IMR-90 (cell line): ENCODE results near the gene PAF1. TPM values are rescaled to one million over a fixed set of nuclear protein-coding genes. Genes with fewer than 3 reads are reported as not detected.

Source experiments
- ATAC-seq: fragments of 200-7000 bp; cut with Tn5 transposase; 2 replicates; pipeline ENCODE4 v1.9.1; 2020; ENCODE audit warnings: low read depth, mild to moderate bottlenecking, moderate library complexity
- BruUV-seq: library from RNA; stranded (reverse); fragments of 400-500 nt; replicated peaks from 2 replicates; lab custom pipeline; 2021; lab: Mats Ljungman, UMichigan
- CTCF ChIA-PET: fragments of 300-600 bp; formaldehyde crosslinking; extraction: SDS; loops from one replicate; lab custom pipeline; 2021; ENCODE audit warnings: antibody characterized with exemption; lab: Yijun Ruan, JAX
- POLR2A ChIA-PET: fragments of 300-600 bp; sonication (Branson Sonifier 250); formaldehyde crosslinking; loops from one replicate; lab custom pipeline; 2022; ENCODE audit warnings: antibody characterized with exemption; ENCODE audit not compliant: unreplicated experiment; lab: Charles Lee
- DNase-seq: peaks from one replicate; pipeline ENCODE4 v3.0.0; 2013
- H2AFZ ChIP-seq: replicated peaks from 2 replicates; pipeline ENCODE3; 2013; ENCODE audit warnings: low read length, mild to moderate bottlenecking; ENCODE audit not compliant: poor library complexity
- H2AK5ac ChIP-seq: 2 replicates; pipeline ENCODE4 v1.6.1; 2013; ENCODE audit warnings: low read depth, low read length, inconsistent platforms
- H2AK9ac ChIP-seq: replicated peaks from 2 replicates; pipeline ENCODE3; 2013; ENCODE audit warnings: mild to moderate bottlenecking, low read depth, low read length, moderate library complexity; ENCODE audit not compliant: poor library complexity
- H2BK120ac ChIP-seq: 2 replicates; pipeline ENCODE4 v1.6.1; 2013; ENCODE audit warnings: low read depth, low read length, inconsistent platforms
- H2BK15ac ChIP-seq: 3 replicates; pipeline ENCODE4 v1.6.1; 2013; ENCODE audit warnings: low read depth, low read length, inconsistent platforms
- H2BK20ac ChIP-seq: 2 replicates; pipeline ENCODE4 v1.6.1; 2013; ENCODE audit warnings: low read depth, mild to moderate bottlenecking, inconsistent platforms, low read length, moderate library complexity
- H2BK5ac ChIP-seq: 2 replicates; pipeline ENCODE4 v1.6.1; 2013; ENCODE audit warnings: mild to moderate bottlenecking, low read depth, low read length, inconsistent platforms; ENCODE audit not compliant: poor library complexity, severe bottlenecking
- H3K14ac ChIP-seq: replicated peaks from 2 replicates; pipeline ENCODE4 v1.6.1; 2013; ENCODE audit warnings: low read depth, low read length, inconsistent platforms
- H3K18ac ChIP-seq: 2 replicates; pipeline ENCODE4 v1.6.1; 2013; ENCODE audit warnings: low read depth, low read length, control low read depth
- H3K23ac ChIP-seq: 2 replicates; pipeline ENCODE4 v1.6.1; 2013; ENCODE audit warnings: low read depth, low read length, inconsistent platforms
- H3K27ac ChIP-seq: 2 replicates; pipeline ENCODE4 v1.5.1; 2013; ENCODE audit warnings: mild to moderate bottlenecking, control low read depth, low read length; ENCODE audit not compliant: insufficient read depth
- H3K27me3 ChIP-seq: 2 replicates; pipeline ENCODE4 v1.6.1; 2013; ENCODE audit warnings: low read length; ENCODE audit not compliant: control insufficient read depth, insufficient read depth
- H3K36me3 ChIP-seq: 2 replicates; pipeline ENCODE4 v1.6.1; 2013; ENCODE audit warnings: low read length, mixed read lengths; ENCODE audit not compliant: control insufficient read depth, insufficient read depth
- H3K4ac ChIP-seq: 2 replicates; pipeline ENCODE4 v1.6.1; 2013; ENCODE audit warnings: low read depth, low read length, inconsistent platforms
- H3K4me1 ChIP-seq: 2 replicates; pipeline ENCODE4 v1.6.1; 2013; ENCODE audit warnings: low read length, mixed read lengths; ENCODE audit not compliant: control insufficient read depth, insufficient read depth
- H3K4me2 ChIP-seq: 2 replicates; pipeline ENCODE4 v1.6.1; 2013; ENCODE audit warnings: low read depth, mild to moderate bottlenecking, control low read depth, low read length, moderate library complexity
- H3K4me3 ChIP-seq: 2 replicates; pipeline ENCODE4 v1.5.1; 2013; ENCODE audit warnings: low read depth, mild to moderate bottlenecking, control low read depth, low read length, moderate library complexity; ENCODE audit not compliant: insufficient read depth
- H3K56ac ChIP-seq: 2 replicates; pipeline ENCODE4 v1.6.1; 2013; ENCODE audit warnings: low read length, inconsistent platforms; ENCODE audit not compliant: insufficient read depth; ENCODE audit errors: extremely low read depth
- H3K79me1 ChIP-seq, 2 experiments: 2 replicates each; pipeline ENCODE4 v1.6.1; 2013; ENCODE audit warnings: low read length in 2 of 2, inconsistent platforms in 1 of 2, low read depth in 1 of 2
- H3K9ac ChIP-seq: 2 replicates; pipeline ENCODE4 v1.6.1; 2013; ENCODE audit warnings: low read depth, low read length, control low read depth
- H3K9me1 ChIP-seq: 2 replicates; pipeline ENCODE4 v1.6.1; 2013; ENCODE audit warnings: low read length, inconsistent platforms; ENCODE audit not compliant: insufficient read depth
- H3K9me3 ChIP-seq: 2 replicates; pipeline ENCODE4 v1.6.1; 2013; ENCODE audit warnings: low read length; ENCODE audit not compliant: control insufficient read depth, insufficient read depth
- H4K20me1 ChIP-seq: 2 replicates; pipeline ENCODE4 v1.6.1; 2013; ENCODE audit warnings: low read length, inconsistent platforms; ENCODE audit not compliant: insufficient read depth
- H4K5ac ChIP-seq: 2 replicates; pipeline ENCODE4 v1.6.1; 2013; ENCODE audit warnings: mild to moderate bottlenecking, low read depth, low read length, control low read depth
- H4K8ac ChIP-seq, 2 experiments: 2 replicates each; pipeline ENCODE4 v1.6.1; 2013; ENCODE audit warnings: low read depth in 2 of 2, low read length in 2 of 2, control low read depth in 1 of 2, inconsistent platforms in 1 of 2
- H4K91ac ChIP-seq: 2 replicates; pipeline ENCODE4 v1.6.1; 2013; ENCODE audit warnings: low read depth, low read length, inconsistent platforms; ENCODE audit not compliant: insufficient read depth
- BHLHE40 ChIP-seq: fragments of 150-350 bp; IDR thresholded peaks from 2 replicates; pipeline ENCODE4 v1.6.1; 2016; ENCODE audit warnings: mild to moderate bottlenecking, low read depth, low read length
- CEBPB ChIP-seq: IDR thresholded peaks from 2 replicates; pipeline ENCODE4 v1.6.1; 2012; ENCODE audit warnings: low read depth, low read length, improper control_type of control experiment
- CHD1 ChIP-seq: IDR thresholded peaks from 2 replicates; pipeline ENCODE4 v1.6.1; 2012; ENCODE audit warnings: low read depth, low read length, improper control_type of control experiment
- FOS ChIP-seq: fragments of 150-350 bp; IDR thresholded peaks from 2 replicates; pipeline ENCODE4 v1.6.1; 2016; ENCODE audit warnings: low read depth, low read length
- MAFK ChIP-seq: IDR thresholded peaks from 2 replicates; pipeline ENCODE4 v1.6.1; 2012; ENCODE audit warnings: low read depth, low read length, improper control_type of control experiment
- MAZ ChIP-seq: IDR thresholded peaks from 2 replicates; pipeline ENCODE4 v1.6.1; 2012; ENCODE audit warnings: low read depth, mild to moderate bottlenecking, low read length, improper control_type of control experiment, moderate library complexity, borderline replicate concordance
- POLR2A ChIP-seq: IDR thresholded peaks from 2 replicates; pipeline ENCODE4 v1.6.1; 2012; ENCODE audit warnings: mild to moderate bottlenecking, low read depth, low read length
- RCOR1 ChIP-seq: IDR thresholded peaks from 2 replicates; pipeline ENCODE4 v1.6.1; 2012; ENCODE audit warnings: mild to moderate bottlenecking, low read length, improper control_type of control experiment; ENCODE audit not compliant: insufficient replicate concordance
- WGBS, 2 experiments: methylation state at CpG; one replicate each; pipeline versions ENCODE4 v1.1.5 to v1.1.7; 2013; ENCODE audit warnings: missing lambda C conversion rate in 2 of 2; ENCODE audit not compliant: insufficient read length in 1 of 2; ENCODE audit errors: extremely low coverage in 2 of 2; 5-methylcytosine and 5-hydroxymethylcytosine counted together
- dilution Hi-C: fragments of 300-500 bp; cut with HindIII; formaldehyde crosslinking; loops from one replicate; pipeline ENCODE4 v1.14.3; 2018; ENCODE audit warnings: low sequenced_read_pairs; ENCODE audit not compliant: unreplicated experiment
- in situ Hi-C: fragments of 300-500 bp; cut with MboI; formaldehyde crosslinking; loops from 3 replicates; pipeline ENCODE4 v1.14.3; 2019; ENCODE audit warnings: low sequenced_read_pairs, inconsistent platforms, mixed read lengths
- intact Hi-C: fragments of 100-400 bp; cut with micrococcal nuclease; formaldehyde crosslinking; loops from 2 replicates; pipeline ENCODE4 v1.10.0; 2022
- polyA plus RNA-seq, 3 experiments: library from polyadenylated mRNA; depleted of rRNA; stranded (reverse); fragments of >200 nt; gene quantifications; 2 replicates each; pipeline ENCODE4 v1.2.3, GENCODE V29; 2012; ENCODE audit warnings: low replicate concordance in 1 of 3
- total RNA-seq: library from RNA; depleted of rRNA; stranded (reverse); fragments of >200 nt; gene quantifications from 2 replicates; pipeline ENCODE4 v1.2.3, GENCODE V29; 2012
- TF ChIP-seq, protein P1 (sequence below): conservative IDR thresholded peaks from 2 replicates; pipeline ENCODE4 v1.5.1; 2012; ENCODE audit warnings: mild to moderate bottlenecking, low read depth, low read length, improper control_type of control experiment
- TF ChIP-seq, protein P2 (sequence below): fragments of 150-350 bp; IDR thresholded peaks from 2 replicates; pipeline ENCODE4 v1.6.1; 2017; ENCODE audit warnings: mild to moderate bottlenecking, antibody characterized with exemption, low read length, low read depth

The PAF1 gene
- total and polyA plus RNA-seq, 2 of the 4 experiments (the other 2 are of a cell fraction), result 45.7 to 54.3 TPM

DNA sequence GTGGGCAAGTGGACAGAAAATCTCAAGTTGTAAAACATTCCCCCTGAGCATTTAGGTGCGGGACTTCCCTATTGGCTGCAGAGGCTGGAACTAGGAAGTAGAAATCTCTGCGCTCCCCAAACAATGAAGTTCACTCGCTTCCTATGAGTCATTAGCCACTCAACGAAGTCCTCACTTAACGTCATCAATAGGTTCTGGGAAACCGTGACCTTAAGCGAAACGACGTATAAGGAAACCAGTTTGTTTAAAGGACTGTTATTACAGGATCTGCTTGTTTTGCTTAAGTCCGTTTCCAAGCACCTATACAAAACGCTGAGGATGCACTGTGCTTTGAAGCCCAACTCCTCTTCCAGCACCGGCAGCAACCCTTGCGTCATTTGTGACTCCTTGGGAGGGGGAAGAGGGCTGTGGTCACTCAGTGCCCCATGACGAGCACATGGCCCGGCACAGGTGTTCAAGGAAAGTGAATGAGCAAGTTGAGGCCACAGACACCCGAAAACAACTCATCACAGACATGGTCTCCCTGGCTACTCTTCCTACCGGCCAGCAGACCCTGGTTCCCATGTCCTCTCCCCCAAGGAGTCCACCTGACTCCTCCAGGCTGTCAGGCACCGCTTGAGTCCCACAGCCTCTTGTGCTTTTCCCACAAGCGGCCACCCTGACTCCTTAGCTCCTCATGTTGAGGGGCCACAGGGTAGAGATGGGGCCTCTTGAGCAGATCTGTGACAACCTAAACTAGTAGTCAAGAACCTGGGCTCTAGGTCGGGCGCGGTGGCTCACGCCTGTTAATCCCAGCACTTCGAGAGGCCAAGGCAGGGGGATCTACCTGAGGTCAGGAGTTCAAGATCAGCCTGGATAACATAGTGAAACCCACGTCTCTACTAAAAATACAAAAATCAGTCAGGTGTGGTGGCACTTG lies 40.0 kb upstream of the PAF1 start:
- H3K4me1 ChIP-seq, result peaks cover 23% of the 10 kb centered on the region
- ATAC-seq, result peak; percentile 15
- intact Hi-C loops, result no loop called here

More for the DNA sequence above, 40.0 kb upstream of the PAF1 start:
- Histone ChIP-seq H4K20me1 (peaks cover 46% of the 10 kb centered on the region), H3K9me3 (no peaks in the 10 kb centered on the region), H3K14ac (peak overlapping the region; percentile 34; the same call in 1 of the 2 replicates), H3K4me3 (peak overlapping the region; percentile 1; the same call in 1 of the 2 replicates), H3K56ac (no peak overlapping the region), H3K27ac (peak overlapping the region; percentile 74), H3K36me3 (peaks cover 24% of the 10 kb centered on the region), H4K8ac (peak overlapping the region in 1 of 2 experiments; percentile 77; a peak in 2 of 4 replicates), H4K5ac (peak overlapping the region; percentile 72), H2BK120ac (peak overlapping the region; percentile 60; the same call in 1 of the 2 replicates), H3K4ac (peak overlapping the region; percentile 74), H2AK5ac (peak overlapping the region; percentile 68), H3K9me1 (peaks cover 8% of the 10 kb centered on the region), H3K4me2 (peak overlapping the region; percentile 41), H3K23ac (peak overlapping the region; percentile 49), H2BK20ac (peak overlapping the region; percentile 54; the same call in 1 of the 2 replicates), H3K9ac (no peak overlapping the region), H3K79me1 (peaks cover 25 to 53% of the 10 kb centered on the region in 2 experiments), H3K27me3 (no peaks in the 10 kb centered on the region), H2BK5ac (peak overlapping the region; percentile 91), H3K18ac (peak overlapping the region; percentile 34; the same call in 1 of the 2 replicates), H2AFZ (peak overlapping the region; percentile 55), H2BK15ac (peak overlapping the region; percentile 74; the same call in 1 of the 3 replicates), H4K91ac (peak overlapping the region; percentile 63), H2AK9ac (peak overlapping the region; percentile 86)
- TF ChIP-seq CEBPB, result peak; percentile 97
- TF ChIP-seq MAZ, result peak; percentile 40; the same call in 1 of the 2 replicates
- TF ChIP-seq POLR2A, result peak; percentile 50
- TF ChIP-seq FOS, result peak; percentile 88
- TF ChIP-seq, protein P1, sequence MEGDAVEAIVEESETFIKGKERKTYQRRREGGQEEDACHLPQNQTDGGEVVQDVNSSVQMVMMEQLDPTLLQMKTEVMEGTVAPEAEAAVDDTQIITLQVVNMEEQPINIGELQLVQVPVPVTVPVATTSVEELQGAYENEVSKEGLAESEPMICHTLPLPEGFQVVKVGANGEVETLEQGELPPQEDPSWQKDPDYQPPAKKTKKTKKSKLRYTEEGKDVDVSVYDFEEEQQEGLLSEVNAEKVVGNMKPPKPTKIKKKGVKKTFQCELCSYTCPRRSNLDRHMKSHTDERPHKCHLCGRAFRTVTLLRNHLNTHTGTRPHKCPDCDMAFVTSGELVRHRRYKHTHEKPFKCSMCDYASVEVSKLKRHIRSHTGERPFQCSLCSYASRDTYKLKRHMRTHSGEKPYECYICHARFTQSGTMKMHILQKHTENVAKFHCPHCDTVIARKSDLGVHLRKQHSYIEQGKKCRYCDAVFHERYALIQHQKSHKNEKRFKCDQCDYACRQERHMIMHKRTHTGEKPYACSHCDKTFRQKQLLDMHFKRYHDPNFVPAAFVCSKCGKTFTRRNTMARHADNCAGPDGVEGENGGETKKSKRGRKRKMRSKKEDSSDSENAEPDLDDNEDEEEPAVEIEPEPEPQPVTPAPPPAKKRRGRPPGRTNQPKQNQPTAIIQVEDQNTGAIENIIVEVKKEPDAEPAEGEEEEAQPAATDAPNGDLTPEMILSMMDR, result no peak
- no peak for TF ChIP-seq CHD1
- TF ChIP-seq BHLHE40, result peak; percentile 25; the same call in 1 of the 2 replicates
- TF ChIP-seq MAFK, result peak; percentile 91
- peak; percentile 52 for TF ChIP-seq RCOR1
- TF ChIP-seq, protein P2, sequence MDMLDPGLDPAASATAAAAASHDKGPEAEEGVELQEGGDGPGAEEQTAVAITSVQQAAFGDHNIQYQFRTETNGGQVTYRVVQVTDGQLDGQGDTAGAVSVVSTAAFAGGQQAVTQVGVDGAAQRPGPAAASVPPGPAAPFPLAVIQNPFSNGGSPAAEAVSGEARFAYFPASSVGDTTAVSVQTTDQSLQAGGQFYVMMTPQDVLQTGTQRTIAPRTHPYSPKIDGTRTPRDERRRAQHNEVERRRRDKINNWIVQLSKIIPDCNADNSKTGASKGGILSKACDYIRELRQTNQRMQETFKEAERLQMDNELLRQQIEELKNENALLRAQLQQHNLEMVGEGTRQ, result peak; percentile 77
- no TSS peak for BruUV-seq
- ChIA-PET CTCF (no interaction called here), POLR2A (interaction anchor here (0.6 kb wide), 2 partner anchors 9 to 106 kb away, joined by 4 read pairs; no protein-coding TSS in a partner anchor)
- peak; percentile 100 for DNase-seq
- dilution Hi-C loops (no loop called here), in situ Hi-C loops (loop anchor here (25.0 kb wide), 1 partner anchor 406 kb away; the partner anchor contains the start of genes DYRK1B and FBL)
- 89% methylated on average over 9 of the region's 25 CpGs; no CpG with 5 or more reads in 1 of the 2 experiments for WGBS, 2 experiments
